ENCODE measurements around the gene HES5. TPM values are rescaled to one million over a fixed set of nuclear protein-coding genes. Genes with fewer than 3 reads are reported as not detected.
A peak's percentile ranks its signal among the peaks of the same experiment; 100 is the strongest.

The HES5 gene
- total RNA-seq, 1 donor: not detected

DNA sequence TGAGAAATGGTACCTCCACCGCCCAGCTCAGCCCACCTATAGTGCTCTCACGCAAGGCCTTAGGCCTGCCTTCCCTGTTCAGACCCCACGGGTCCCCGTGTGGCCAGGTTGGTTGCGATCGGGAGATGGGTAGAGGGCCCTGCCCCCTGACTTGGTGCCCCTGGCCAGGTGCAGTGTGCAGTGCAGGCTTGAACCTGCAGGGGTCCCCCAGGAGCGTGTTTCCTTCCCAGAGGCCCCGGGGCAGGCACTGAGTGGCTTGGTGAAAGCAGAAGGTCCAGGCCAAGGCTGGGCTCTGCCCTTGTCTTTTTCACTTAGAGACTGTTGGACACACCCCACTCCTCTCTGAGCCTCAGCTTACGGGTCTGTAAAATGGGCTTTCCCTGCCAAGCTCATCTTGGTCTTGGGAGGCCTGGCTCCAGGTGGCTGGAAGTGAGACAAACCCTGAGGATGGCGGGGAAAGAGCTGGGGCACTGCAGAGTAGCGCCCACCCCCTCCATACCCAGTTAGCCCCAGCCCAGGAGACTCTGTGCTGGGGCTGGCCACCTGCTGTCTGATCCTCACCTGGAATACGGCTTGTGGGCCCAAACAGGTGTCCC, 9.3 kb upstream of the HES5 start:
- H3K4me3 ChIP-seq (ENCODE audit: insufficient read depth, low read length): no peak overlapping the region
- DNase-seq (ENCODE audit: insufficient read length, low spot score, missing footprints): no peak
- H2AFZ ChIP-seq (ENCODE audit: low read length): no peak overlapping the region
- H3K79me2 ChIP-seq (ENCODE audit: insufficient read depth, low read length): no peaks in the 10 kb centered on the region
- H4K20me1 ChIP-seq (ENCODE audit: insufficient read depth, low read length): no peaks in the 10 kb centered on the region
- peaks cover 2% of the 10 kb centered on the region for H3K27me3 ChIP-seq (ENCODE audit: insufficient read depth, low read length)
- no peak overlapping the region for H3K27ac ChIP-seq (ENCODE audit: low read depth, low read length)
- no peak overlapping the region for H3K4me2 ChIP-seq (ENCODE audit: insufficient read depth, low read length)
- TF ChIP-seq, protein P1, sequence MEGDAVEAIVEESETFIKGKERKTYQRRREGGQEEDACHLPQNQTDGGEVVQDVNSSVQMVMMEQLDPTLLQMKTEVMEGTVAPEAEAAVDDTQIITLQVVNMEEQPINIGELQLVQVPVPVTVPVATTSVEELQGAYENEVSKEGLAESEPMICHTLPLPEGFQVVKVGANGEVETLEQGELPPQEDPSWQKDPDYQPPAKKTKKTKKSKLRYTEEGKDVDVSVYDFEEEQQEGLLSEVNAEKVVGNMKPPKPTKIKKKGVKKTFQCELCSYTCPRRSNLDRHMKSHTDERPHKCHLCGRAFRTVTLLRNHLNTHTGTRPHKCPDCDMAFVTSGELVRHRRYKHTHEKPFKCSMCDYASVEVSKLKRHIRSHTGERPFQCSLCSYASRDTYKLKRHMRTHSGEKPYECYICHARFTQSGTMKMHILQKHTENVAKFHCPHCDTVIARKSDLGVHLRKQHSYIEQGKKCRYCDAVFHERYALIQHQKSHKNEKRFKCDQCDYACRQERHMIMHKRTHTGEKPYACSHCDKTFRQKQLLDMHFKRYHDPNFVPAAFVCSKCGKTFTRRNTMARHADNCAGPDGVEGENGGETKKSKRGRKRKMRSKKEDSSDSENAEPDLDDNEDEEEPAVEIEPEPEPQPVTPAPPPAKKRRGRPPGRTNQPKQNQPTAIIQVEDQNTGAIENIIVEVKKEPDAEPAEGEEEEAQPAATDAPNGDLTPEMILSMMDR (IDR thresholded peaks at IDR 0.05; ENCODE audit: extremely low read depth, low read depth, low read length): peak; percentile 15
- no peaks in the 10 kb centered on the region for H3K36me3 ChIP-seq (ENCODE audit: insufficient read depth, low read length)
- H3K9me3 ChIP-seq (ENCODE audit: low read depth, low read length): no peaks in the 10 kb centered on the region
- H3K4me1 ChIP-seq (ENCODE audit: insufficient read depth, low read length): peaks cover 7% of the 10 kb centered on the region

DNA sequence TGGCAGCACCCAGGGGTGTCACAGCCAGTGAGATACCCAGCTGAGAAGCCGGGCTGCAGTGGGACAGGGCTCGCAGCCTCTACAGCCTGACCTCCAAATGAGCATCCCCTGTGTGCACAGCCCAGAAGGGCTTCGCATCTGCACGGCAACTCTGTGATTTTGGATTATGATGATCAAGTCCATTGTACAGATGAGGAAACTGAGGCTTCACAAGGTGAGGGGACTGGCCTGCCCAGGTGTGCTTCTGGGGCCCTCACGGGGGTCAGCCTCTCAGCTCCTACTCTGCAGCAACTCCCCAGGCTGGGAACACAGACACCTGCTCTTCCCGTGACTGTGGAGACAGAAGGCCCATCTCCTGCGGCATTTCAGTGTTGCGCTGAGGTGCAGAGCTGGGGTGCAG, 8.8 kb upstream of the HES5 start:
- Histone ChIP-seq H3K36me3 (ENCODE audit: insufficient read depth, low read length) (no peaks in the 10 kb centered on the region), H3K9me3 (ENCODE audit: low read depth, low read length) (no peaks in the 10 kb centered on the region), H2AFZ (ENCODE audit: low read length) (no peak overlapping the region), H3K27ac (ENCODE audit: low read depth, low read length) (no peak overlapping the region), H4K20me1 (ENCODE audit: insufficient read depth, low read length) (no peaks in the 10 kb centered on the region), H3K4me1 (ENCODE audit: insufficient read depth, low read length) (peaks cover 7% of the 10 kb centered on the region), H3K79me2 (ENCODE audit: insufficient read depth, low read length) (no peaks in the 10 kb centered on the region), H3K27me3 (ENCODE audit: insufficient read depth, low read length) (peaks cover 2% of the 10 kb centered on the region), H3K4me3 (ENCODE audit: insufficient read depth, low read length) (no peak overlapping the region), H3K4me2 (ENCODE audit: insufficient read depth, low read length) (no peak overlapping the region)
- TF ChIP-seq, protein P1 (IDR thresholded peaks at IDR 0.05; ENCODE audit: extremely low read depth, low read depth, low read length): no peak
- no peak for DNase-seq (ENCODE audit: insufficient read length, low spot score, missing footprints)

DNA sequence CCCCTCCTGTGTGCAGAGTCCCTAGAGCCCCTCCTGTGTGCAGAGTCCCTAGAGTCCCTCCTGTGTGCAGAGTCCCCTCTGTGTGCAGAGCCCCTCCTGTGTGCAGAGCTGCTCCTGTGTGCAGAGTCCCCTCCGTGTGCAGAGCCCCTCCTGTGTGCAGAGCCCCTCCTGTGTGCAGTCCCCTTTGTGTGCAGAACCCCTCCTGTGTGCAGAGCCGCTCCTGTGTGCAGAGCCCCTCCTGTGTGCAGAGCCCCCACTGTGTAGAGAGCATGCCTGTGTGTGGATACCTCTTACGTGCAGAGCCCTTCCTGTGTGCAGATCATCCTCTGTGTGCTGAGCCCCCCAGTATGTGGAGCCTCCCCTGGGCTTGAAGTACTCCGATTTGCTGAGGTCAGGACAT, 8.3 kb upstream of the HES5 start:
- H3K36me3 ChIP-seq (ENCODE audit: insufficient read depth, low read length): no peaks in the 10 kb centered on the region

DNA sequence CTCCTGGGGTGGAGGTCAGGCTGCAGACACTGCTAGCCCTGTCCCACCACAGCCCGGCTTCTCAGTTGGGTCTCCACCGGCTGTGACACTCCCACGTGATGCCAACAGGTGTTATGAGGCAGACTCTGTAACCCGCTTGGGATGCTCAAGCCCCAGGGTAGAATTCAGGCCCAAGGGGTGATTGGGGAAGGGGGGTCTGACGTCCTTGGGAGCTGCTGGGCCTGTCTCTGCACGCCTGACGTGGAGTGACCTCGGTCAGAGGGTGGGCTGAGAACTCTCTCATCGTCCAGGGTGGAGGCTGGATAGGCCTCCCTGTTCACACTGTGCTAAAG, 7.7 kb upstream of the HES5 start:
- no peak for DNase-seq (ENCODE audit: insufficient read length, low spot score, missing footprints)
- H3K9me3 ChIP-seq (ENCODE audit: low read depth, low read length): no peaks in the 10 kb centered on the region
- H3K27me3 ChIP-seq (ENCODE audit: insufficient read depth, low read length): peaks cover 2% of the 10 kb centered on the region
- no peak overlapping the region for H2AFZ ChIP-seq (ENCODE audit: low read length)
- TF ChIP-seq, protein P1 (IDR thresholded peaks at IDR 0.05; ENCODE audit: extremely low read depth, low read depth, low read length): no peak
- H3K4me1 ChIP-seq (ENCODE audit: insufficient read depth, low read length): peaks cover 7% of the 10 kb centered on the region
- no peaks in the 10 kb centered on the region for H3K36me3 ChIP-seq (ENCODE audit: insufficient read depth, low read length)
- no peak overlapping the region for H3K27ac ChIP-seq (ENCODE audit: low read depth, low read length)
- no peaks in the 10 kb centered on the region for H4K20me1 ChIP-seq (ENCODE audit: insufficient read depth, low read length)
- H3K4me3 ChIP-seq (ENCODE audit: insufficient read depth, low read length): no peak overlapping the region
- H3K79me2 ChIP-seq (ENCODE audit: insufficient read depth, low read length): no peaks in the 10 kb centered on the region
- no peak overlapping the region for H3K4me2 ChIP-seq (ENCODE audit: insufficient read depth, low read length)

More for the DNA sequence above, 8.3 kb upstream of the HES5 start:
- H3K4me1 ChIP-seq (ENCODE audit: insufficient read depth, low read length): peaks cover 7% of the 10 kb centered on the region
- H2AFZ ChIP-seq (ENCODE audit: low read length): no peak overlapping the region
- H3K27ac ChIP-seq (ENCODE audit: low read depth, low read length): no peak overlapping the region
- no peak overlapping the region for H3K4me3 ChIP-seq (ENCODE audit: insufficient read depth, low read length)
- no peak overlapping the region for H3K4me2 ChIP-seq (ENCODE audit: insufficient read depth, low read length)
- TF ChIP-seq, protein P1 (IDR thresholded peaks at IDR 0.05; ENCODE audit: extremely low read depth, low read depth, low read length): no peak
- no peaks in the 10 kb centered on the region for H3K9me3 ChIP-seq (ENCODE audit: low read depth, low read length)
- no peak for DNase-seq (ENCODE audit: insufficient read length, low spot score, missing footprints)
- peaks cover 2% of the 10 kb centered on the region for H3K27me3 ChIP-seq (ENCODE audit: insufficient read depth, low read length)
- H4K20me1 ChIP-seq (ENCODE audit: insufficient read depth, low read length): no peaks in the 10 kb centered on the region
- H3K79me2 ChIP-seq (ENCODE audit: insufficient read depth, low read length): no peaks in the 10 kb centered on the region

All from osteoblast (primary cell).